ACC112 (cell line): ENCODE results near the gene TAPT1.
"Not testable (repeated sequence)": the region's sequence is repeated elsewhere in the genome, so short reads cannot be mapped to it uniquely, and the experiment has no call there.

Experiments
- H2AFZ ChIP-seq: fragments of 200-600 bp; sonication (generic); one replicate; pipeline ENCODE4 v1.6.0; 2017; ENCODE audit warnings: antibody characterized with exemption, low read length; ENCODE audit not compliant: unreplicated experiment
- H3K27ac ChIP-seq: fragments of 200-600 bp; sonication (generic); 2 replicates; pipeline ENCODE4 v1.5.1; 2014; ENCODE audit warnings: low read depth, mild to moderate bottlenecking, antibody characterized with exemption, low read length, moderate library complexity
- H3K27me3 ChIP-seq: fragments of 200-600 bp; sonication (generic); 2 replicates; pipeline ENCODE4 v1.6.1; 2014; ENCODE audit warnings: mild to moderate bottlenecking, antibody characterized with exemption, low read length, moderate library complexity, mixed read lengths; ENCODE audit not compliant: insufficient read depth
- H3K36me3 ChIP-seq: fragments of 200-600 bp; sonication (generic); 2 replicates; pipeline ENCODE4 v1.6.1; 2016; ENCODE audit warnings: mild to moderate bottlenecking, antibody characterized with exemption, low read length, moderate library complexity, mixed read lengths; ENCODE audit not compliant: insufficient read depth
- H3K4me1 ChIP-seq: fragments of 200-600 bp; sonication (generic); one replicate; pipeline ENCODE4 v1.6.1; 2016; ENCODE audit warnings: low read length, mixed read lengths; ENCODE audit not compliant: insufficient read depth, unreplicated experiment, control insufficient read depth
- H3K4me3 ChIP-seq: fragments of 200-600 bp; sonication (generic); 2 replicates; pipeline ENCODE4 v1.5.1; 2014; ENCODE audit warnings: mild to moderate bottlenecking, low read depth, low read length
- H3K79me2 ChIP-seq: fragments of 200-600 bp; sonication (generic); one replicate; pipeline ENCODE4 v1.6.0; 2016; ENCODE audit warnings: low read length; ENCODE audit not compliant: control insufficient read depth, unreplicated experiment, insufficient read depth

TAPT1 gene

GRCh38 chr4:16157609-16158503, 68.4 kb downstream of the TAPT1 start:
- no peaks in the 10 kb centered on the region for H3K79me2 ChIP-seq
- H3K4me3 ChIP-seq, result no peak overlapping the region
- no peaks in the 10 kb centered on the region for H3K36me3 ChIP-seq
- no peaks in the 10 kb centered on the region for H3K27me3 ChIP-seq
- H3K27ac ChIP-seq, result no peak overlapping the region
- no peak overlapping the region for H2AFZ ChIP-seq
- no peaks in the 10 kb centered on the region for H3K4me1 ChIP-seq

- H3K79me2 ChIP-seq, result no peaks in the 10 kb centered on the region
- no peak overlapping the region for H2AFZ ChIP-seq
- H3K27me3 ChIP-seq, result peaks cover 11% of the 10 kb centered on the region
- no peaks in the 10 kb centered on the region for H3K4me1 ChIP-seq
- no peak overlapping the region for H3K4me3 ChIP-seq
- H3K27ac ChIP-seq, result no peak overlapping the region
- no peaks in the 10 kb centered on the region for H3K36me3 ChIP-seq
Measured at GRCh38 chr4:16155528-16156169, 70.6 kb downstream of the TAPT1 start.

GRCh38 chr4:16154451-16154850, 71.8 kb downstream of the TAPT1 start:
- H3K27ac ChIP-seq, result no peak overlapping the region
- H3K36me3 ChIP-seq, result no peaks in the 10 kb centered on the region
- peaks cover 11% of the 10 kb centered on the region for H3K27me3 ChIP-seq
- H3K4me3 ChIP-seq, result no peak overlapping the region
- H3K79me2 ChIP-seq, result no peaks in the 10 kb centered on the region
- H3K4me1 ChIP-seq, result no peaks in the 10 kb centered on the region
- H2AFZ ChIP-seq, result no peak overlapping the region

GRCh38 chr4:16150716-16151115, 75.6 kb downstream of the TAPT1 start:
- Histone ChIP-seq H2AFZ (no peak overlapping the region), H3K79me2 (no peaks in the 10 kb centered on the region), H3K4me1 (no peaks in the 10 kb centered on the region), H3K27me3 (peaks cover 26% of the 10 kb centered on the region), H3K36me3 (no peaks in the 10 kb centered on the region), H3K4me3 (no peak overlapping the region), H3K27ac (no peak overlapping the region)

- not testable (repeated sequence) for H3K27ac ChIP-seq, H3K36me3 ChIP-seq, H3K4me3 ChIP-seq, H2AFZ ChIP-seq, H3K79me2 ChIP-seq
- H3K4me1 ChIP-seq, result peaks cover 11% of the 10 kb centered on the region
- peaks cover 43% of the 10 kb centered on the region for H3K27me3 ChIP-seq
Measured at GRCh38 chr4:16144913-16145312, 81.4 kb downstream of the TAPT1 start.

- Histone ChIP-seq H3K27ac (no peak overlapping the region), H3K36me3 (no peaks in the 10 kb centered on the region), H3K27me3 (peaks cover 48% of the 10 kb centered on the region), H3K79me2 (no peaks in the 10 kb centered on the region), H3K4me1 (peaks cover 11% of the 10 kb centered on the region), H3K4me3 (no peak overlapping the region), H2AFZ (no peak overlapping the region)
Measured at GRCh38 chr4:16142598-16143310, 83.5 kb downstream of the TAPT1 start.

GRCh38 chr4:16140879-16141249, 85.4 kb downstream of the TAPT1 start:
- no peak overlapping the region for H3K27ac ChIP-seq
- H3K27me3 ChIP-seq, result peaks cover 66% of the 10 kb centered on the region
- H3K4me3 ChIP-seq, result no peak overlapping the region
- no peaks in the 10 kb centered on the region for H3K36me3 ChIP-seq
- H2AFZ ChIP-seq, result no peak overlapping the region
- H3K4me1 ChIP-seq, result peaks cover 11% of the 10 kb centered on the region
- H3K79me2 ChIP-seq, result no peaks in the 10 kb centered on the region

GRCh38 chr4:16140231-16140878, 85.9 kb downstream of the TAPT1 start:
- no peak overlapping the region for H3K4me3 ChIP-seq
- H2AFZ ChIP-seq, result no peak overlapping the region
- H3K79me2 ChIP-seq, result no peaks in the 10 kb centered on the region
- peaks cover 11% of the 10 kb centered on the region for H3K4me1 ChIP-seq
- H3K36me3 ChIP-seq, result no peaks in the 10 kb centered on the region
- H3K27me3 ChIP-seq, result peaks cover 71% of the 10 kb centered on the region
- H3K27ac ChIP-seq, result no peak overlapping the region

GRCh38 chr4:16139066-16139945, 87.0 kb downstream of the TAPT1 start:
- peaks cover 81% of the 10 kb centered on the region for H3K27me3 ChIP-seq
- no peak overlapping the region for H3K27ac ChIP-seq
- no peaks in the 10 kb centered on the region for H3K36me3 ChIP-seq
- H3K4me1 ChIP-seq, result peaks cover 11% of the 10 kb centered on the region
- no peak overlapping the region for H3K4me3 ChIP-seq
- H2AFZ ChIP-seq, result no peak overlapping the region
- H3K79me2 ChIP-seq, result no peaks in the 10 kb centered on the region

- Histone ChIP-seq H3K36me3 (no peaks in the 10 kb centered on the region), H3K4me3 (no peak overlapping the region), H3K79me2 (no peaks in the 10 kb centered on the region), H2AFZ (no peak overlapping the region), H3K27me3 (peaks cover 79% of the 10 kb centered on the region), H3K27ac (no peak overlapping the region), H3K4me1 (peaks cover 11% of the 10 kb centered on the region)
Measured at GRCh38 chr4:16136827-16137226, 89.4 kb downstream of the TAPT1 start.
